ENCODE measurements around the gene TMEM147. TPM values are rescaled to one million over a fixed set of nuclear protein-coding genes. Genes with fewer than 3 reads are reported as not detected.

TMEM147 gene
- total RNA-seq, 1 donor from 2014 or later = 52.1 TPM

DNA sequence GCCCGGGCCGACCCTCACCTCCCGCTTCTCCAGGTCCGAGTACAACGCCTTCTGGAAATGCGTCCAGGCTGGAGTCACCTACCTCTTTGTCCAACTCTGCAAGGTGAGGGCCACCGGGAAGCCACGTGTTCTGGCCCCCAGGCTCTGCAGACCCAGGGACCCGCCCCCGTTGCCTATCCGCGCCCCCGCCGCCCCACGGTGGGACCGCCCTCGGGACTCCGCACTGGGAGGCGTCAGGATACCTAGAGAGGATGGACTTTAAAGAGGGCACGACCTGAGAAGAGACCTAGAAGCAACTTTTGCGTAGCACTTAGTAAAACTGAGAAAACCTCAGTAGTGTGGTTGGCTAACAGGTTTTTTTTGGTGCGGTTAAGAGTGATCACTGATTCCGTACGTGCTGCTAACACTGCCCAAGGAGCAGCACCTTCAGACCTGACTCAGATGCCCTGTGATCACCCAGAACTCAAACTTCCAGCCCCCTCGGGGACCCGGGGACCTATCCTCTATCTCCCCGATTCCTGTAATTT lies 492 bp downstream of the TMEM147 start:
- peak in 1 of 2 donors; percentile 50 for DNase-seq (ENCODE audit: low read depth in 2 of 2)

DNA sequence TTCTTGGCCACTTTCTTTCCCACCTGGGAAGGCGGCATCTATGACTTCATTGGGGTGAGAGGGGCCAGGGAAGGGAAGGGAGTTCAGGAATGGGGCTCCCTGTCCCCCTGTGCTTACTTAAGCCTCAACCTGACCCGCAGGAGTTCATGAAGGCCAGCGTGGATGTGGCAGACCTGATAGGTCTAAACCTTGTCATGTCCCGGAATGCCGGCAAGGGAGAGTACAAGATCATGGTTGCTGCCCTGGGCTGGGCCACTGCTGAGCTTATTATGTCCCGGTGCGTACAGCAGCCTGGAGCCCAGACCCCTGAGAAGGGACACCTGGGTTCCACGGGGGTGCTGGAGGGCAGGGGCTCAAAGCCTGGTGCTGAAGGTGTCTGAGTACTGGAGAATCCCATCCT lies 1.1 kb downstream of the TMEM147 start:
- no peak for DNase-seq (ENCODE audit: low read depth in 2 of 2)

DNA sequence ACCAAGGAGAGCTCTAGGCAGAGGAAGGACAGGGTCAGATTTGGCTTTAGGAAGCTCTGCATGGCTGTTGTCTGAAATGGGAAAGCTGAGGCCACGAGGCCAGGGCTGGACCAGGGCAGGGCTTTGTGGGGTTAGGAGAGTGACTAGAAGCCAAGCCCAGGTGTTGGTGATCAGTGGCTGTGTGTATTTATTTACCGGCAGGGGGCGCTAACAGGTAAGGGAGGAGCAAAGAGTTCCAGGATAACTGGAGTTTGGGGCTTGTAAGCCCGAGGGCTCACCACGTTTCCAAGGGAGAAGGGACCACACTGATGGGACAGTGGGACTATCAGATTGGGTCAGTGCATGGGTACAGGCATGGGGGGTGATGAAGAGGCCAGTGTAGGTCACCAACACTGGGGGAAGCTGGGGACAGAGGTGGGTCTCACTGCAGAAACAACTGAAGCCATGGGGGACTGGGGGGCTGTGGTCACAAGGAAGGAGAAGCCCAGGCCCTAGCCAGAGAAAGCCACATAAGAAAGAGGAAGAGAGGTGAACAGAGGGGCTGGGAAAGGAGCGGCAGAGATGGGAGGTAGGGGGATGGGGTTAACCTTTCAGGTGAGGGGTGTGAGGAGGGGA lies 3.9 kb downstream of the TMEM147 start:
- DNase-seq (ENCODE audit: low read depth in 2 of 2) = peak; percentile 36 to 76

DNA sequence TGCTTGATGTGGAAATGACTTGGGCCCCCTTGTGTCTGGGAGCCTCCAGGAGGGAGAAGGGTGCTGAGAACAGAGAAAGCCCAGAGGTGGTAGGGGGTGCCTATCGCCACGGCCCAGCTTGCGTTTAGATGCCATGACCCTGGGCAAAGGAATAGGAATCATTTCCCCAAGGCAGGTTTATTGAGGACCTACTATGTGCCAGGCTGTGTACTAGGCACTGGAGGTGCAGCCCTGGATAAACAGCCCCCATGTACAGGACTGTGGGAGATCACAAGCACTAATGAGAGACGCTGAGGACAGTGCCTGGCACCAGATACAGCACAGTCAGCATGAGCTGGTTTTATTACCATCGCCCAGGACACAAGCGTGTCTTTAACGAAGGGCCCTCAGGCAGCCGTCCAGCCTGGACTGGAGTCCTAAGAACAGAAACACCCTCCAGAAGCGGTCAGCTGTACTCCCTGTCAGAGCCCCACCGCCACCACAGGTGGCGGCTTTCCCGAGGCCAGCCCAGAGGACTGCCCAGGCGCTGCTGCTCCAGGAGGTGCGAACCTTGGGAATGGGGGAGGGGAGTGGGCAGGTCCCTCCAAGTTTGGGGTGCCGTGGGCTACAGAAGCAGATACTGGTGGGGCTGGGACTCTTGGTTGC lies 4.6 kb downstream of the TMEM147 start:
- DNase-seq (ENCODE audit: low read depth in 2 of 2) = no peak

DNA sequence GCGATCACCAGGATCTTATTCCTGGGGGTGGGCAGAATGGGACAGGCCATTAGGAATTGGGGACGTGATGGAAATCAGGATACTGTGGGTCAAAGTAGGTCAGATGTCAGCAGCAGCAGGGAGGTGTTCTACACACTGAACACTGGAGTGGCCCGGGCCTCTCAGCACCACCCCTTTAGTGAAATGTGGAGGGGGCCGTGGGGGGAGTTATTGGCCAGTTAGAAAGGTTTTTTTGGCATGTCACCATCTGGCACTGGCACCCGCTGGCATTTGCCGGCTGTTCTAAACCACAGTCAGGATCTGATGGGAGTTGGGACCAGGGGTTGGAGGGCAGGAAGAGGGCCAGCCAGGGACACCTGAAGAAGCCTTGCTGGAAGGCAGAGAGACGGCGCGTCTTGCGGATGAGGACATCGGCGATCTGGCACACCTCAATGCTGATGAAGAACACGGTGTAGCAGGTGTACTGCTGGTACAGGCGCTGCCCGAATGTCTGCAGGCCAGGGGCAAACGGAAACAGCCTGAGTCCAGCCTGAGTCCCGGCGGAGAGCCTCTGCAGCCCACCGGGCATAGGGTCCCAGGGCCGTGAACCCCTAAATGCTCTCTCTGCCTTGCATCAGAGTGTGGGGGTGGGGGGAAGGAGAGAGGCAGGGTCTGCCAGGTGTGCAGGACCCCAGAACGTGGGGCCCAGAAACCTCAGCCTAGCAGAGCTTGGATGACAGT lies 5.8 kb downstream of the TMEM147 start:
- DNase-seq (ENCODE audit: low read depth in 2 of 2) = no peak

DNA sequence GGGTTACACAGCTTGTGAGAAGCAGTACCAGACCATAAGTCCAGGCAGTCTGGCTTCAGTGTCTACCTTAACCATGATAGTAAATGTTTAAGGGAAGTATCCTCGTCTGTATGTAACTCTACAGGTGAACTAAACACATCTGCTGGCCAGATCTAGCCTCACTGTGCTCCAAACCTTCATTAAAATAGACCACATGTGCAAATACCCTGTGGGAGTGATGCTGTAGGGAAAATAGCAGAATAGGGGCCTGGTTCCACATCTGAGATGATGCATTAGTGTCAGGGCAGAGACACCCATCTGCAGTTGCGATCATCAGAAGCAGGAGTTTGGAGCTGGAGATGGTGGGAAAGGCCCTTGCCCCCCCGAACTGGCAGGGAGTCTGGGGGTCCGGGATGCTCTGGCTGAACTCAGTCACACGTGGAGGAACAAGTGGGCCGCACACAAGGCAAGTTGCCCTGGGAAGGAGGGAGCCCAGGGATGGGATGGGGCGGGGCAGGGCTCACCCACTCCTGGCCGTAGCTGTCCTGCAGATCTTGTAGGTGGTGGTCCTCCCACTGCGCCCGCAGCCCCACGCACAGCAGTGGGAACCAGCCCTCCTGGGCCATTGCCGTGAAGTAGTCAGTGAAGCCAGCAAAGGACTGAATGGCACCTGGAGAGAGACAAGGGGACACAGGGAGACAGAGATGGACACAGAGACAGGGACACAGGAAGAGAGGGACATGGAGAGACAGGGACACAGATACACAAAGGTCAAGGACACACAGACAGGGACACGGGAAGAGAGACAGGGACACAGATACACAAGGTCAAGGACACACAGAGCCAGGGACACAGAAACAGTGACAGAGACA lies 7.3 kb downstream of the TMEM147 start:
- no peak for DNase-seq (ENCODE audit: low read depth in 2 of 2)

DNA sequence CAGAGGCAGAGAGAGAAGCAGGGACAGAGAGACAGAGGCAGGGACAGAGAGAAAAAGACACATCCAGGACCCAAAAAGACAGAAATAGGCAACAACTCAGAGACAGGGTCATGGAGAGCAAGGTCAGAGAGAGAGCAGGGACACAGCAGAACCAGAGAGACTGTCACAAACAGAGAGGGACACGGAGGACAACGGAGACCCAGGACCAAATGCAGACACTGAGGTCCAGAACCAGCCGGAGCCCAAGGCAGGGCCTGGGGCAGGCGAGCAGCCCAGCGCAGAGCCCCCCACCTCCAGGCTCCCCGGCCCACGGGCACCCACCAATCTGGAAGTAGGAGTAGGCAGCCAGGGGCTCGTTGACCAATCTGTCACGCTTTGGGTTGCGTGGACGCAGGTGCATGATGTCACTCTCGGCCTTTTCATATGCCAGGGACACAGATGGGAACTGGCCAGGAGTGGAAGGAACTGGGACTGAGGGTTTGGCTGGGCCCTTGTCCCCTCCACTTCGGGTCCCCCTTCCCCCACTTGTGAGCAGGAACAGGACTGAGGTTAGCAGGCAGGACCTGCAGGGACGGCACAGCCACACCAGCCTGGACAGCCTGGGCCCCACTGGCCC lies 8.1 kb downstream of the TMEM147 start:
- DNase-seq (ENCODE audit: low read depth in 2 of 2) = no peak

DNA sequence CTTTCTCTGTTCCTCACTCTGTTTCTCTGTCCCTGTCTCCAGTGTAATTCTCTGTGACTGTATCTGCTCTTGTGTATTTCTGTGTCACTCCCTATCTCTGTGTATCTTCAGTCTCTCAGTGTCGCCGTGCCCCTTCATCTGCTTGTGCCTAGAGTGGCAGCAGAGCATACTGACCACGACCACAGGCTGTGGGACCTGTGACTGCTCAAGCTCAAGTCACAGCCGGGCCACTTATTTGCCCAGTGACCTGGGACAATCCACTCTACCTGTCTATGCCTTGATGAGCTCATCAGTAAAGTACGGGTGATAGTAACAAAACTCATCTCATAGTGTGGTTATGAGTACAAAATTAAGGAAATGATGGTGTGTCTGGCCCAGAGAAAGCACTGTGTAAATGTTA lies 8.7 kb downstream of the TMEM147 start:
- no peak for DNase-seq (ENCODE audit: low read depth in 2 of 2)

DNA sequence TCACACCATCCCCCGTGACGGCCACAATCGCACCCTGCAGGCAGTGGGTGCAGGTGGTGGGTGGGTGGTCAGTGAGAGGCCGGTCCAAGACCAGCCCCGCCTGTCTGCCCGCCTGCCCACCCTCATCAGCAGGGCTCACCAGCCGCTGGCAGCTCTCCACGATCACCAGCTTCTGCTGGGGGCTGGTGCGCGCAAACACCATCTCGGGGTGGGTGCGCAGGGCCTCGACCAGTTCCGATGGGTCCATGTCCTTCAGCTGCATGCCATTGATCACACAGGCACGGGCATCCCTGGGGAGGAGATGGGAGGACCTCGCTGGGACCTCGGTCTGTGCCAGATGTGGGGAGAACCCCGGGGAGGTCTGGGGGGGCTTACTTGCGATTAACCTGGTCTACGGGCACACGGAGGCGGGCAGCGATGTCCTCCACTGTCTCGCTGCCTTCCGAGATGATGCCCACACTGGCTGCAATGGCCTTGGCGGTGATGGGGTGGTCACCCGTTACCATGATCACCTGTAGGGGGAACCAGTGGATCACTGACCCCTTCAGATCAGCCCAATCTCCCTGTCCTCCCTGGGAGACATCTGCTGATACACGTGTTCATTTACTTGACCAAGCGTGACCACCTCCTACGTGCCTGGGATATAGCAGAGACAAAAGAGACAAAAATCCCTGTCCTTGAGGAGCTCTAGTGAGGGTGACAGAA lies 10.0 kb downstream of the TMEM147 start:
- DNase-seq (ENCODE audit: low read depth in 2 of 2) = peak in 1 of 2 donors; percentile 40

DNA sequence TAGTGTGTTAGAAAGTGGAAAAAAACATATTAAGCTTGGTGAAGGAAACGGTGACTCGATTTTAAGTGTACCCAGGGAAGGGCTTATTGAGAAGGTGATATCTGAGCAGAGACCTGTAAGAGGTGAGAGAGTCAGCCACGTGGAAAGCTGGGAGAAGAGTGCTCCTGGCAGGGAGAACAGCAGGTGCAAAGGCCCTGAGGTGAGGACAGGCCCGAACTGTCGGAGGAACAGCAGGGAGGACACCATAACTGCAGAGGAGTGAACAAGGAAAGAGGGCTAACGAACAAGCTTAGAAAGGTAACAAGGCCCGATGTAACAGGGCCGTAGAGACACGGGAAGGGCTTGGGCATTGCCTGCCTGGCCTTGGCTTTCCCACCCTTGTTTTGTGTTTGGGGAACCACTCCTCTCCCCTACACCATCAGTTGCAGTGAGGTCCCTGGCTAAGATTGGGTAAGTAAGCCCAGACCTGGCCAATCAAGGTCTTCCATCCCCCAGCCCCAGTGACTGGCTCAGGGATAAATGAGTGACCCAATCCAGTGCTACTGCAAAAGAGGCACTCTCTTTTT lies 10.7 kb downstream of the TMEM147 start:
- no peak for DNase-seq (ENCODE audit: low read depth in 2 of 2)

DNA sequence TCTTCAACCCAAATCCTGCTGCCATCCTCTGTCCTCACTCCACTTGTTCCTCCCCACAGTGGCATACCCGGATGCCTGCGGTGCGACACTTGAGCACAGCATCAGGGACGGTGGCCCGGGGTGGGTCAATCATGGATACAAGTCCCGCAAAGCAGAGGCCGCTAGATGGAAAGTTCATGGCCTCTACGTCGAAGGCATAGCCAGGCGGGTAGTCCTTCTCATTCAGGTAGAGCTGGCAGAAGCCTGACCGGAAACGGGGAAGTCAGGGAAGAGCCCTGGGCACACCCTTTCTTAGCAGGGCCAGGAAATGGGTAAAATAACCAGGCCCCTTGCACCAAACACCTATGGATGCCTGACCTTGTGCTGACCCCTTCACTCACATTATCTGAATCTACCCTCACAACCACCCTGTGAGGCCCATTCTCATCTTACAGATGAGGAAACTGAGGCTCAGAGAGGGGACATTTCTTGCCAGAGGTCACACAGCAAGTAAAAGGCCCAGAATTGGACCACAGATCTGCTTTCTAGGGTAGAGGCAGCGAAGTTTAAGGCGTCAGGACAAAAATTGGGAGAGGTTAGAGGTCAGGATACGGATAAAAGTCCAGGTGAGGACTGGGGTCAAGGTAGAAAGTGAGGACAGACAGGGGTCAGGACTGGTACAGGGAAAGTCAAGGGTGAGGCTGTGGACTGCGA lies 11.6 kb downstream of the TMEM147 start:
- no peak for DNase-seq (ENCODE audit: low read depth in 2 of 2)

DNA sequence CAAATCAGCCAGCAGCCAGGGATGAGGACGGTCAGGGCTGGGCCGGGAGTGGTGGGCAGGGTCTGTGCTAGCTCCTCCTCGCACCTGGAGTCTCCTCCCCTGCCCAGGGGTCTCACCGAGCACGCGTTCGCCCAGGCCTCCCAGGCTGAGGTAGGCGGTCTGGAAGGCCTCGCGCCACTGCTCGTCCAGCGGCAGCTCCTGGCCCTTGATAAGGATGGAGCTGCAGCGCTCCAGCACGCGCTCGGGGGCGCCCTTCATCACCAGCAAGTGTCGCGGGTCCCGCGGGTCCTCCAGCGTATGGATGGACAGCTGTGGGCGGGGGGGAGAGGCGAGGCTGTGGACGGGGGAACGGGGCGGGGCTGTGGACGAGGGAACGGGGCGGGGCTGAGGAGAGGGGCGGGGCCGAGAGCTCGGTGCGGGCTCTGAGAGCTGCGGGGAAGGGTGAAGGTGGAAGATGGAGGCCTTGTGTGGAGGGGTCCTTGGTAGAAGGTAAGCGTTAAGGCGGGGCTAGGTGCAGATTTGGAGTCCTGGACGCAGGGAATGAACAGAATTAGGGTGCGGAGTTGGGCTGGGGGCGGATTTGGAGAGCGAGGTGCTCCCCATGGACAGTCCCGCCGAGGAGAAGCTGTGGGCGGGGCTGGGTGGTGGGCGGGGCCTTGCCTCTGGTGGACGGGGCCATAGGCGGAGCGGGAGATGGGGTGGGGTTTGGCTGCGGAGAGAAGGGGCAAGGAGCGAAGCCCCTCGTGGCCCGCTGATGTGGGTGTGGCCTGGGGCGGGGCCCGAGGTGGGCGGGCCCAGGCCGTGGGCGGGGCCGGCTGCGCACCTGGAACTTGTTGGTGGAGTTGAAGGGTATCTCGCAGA lies 12.3 kb downstream of the TMEM147 start:
- peak in 1 of 2 donors; percentile 68 for DNase-seq (ENCODE audit: low read depth in 2 of 2)

DNA sequence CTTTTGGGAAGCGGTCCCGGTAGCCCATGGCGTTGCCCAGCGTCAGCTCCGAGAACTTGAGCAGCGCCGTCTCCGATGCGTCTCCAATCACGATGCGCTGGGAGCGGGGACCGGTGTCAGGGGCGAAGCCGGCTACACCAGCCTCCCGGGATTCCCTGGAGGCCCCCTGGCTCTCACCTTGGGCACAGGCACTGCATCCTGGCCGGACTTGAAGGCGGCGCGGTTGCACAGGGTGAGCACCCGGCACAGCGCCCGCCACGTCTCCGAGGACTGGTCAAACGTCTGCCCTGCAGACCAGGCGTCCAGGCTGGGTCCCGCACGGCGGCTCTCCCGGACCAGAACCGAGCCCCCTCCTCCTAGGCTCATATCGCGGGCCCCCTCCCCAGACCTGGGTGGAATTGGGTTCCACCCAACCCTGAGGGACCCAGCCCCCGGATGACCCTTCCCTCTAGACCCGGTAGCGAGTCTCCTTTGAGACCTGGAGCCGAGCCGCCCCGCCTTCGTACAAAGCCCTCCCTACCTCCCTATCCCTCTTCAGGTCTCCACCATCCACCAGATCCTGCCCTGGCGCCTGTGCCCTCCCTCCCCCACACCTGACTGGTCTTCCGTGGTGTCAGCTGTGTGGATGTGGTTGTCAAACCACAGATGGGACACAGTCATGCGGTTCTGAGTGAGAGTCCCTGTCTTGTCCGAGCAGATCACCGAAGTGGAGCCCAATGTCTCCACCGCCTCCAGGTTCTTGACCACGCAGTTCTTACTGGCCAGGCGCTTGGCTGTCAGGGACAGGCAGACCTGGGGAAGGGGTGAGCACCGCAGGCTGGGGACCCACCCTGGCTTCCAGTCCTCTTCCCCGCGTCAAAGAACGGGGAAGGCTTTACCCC lies 13.2 kb downstream of the TMEM147 start:
- DNase-seq (ENCODE audit: low read depth in 2 of 2) = no peak

DNA sequence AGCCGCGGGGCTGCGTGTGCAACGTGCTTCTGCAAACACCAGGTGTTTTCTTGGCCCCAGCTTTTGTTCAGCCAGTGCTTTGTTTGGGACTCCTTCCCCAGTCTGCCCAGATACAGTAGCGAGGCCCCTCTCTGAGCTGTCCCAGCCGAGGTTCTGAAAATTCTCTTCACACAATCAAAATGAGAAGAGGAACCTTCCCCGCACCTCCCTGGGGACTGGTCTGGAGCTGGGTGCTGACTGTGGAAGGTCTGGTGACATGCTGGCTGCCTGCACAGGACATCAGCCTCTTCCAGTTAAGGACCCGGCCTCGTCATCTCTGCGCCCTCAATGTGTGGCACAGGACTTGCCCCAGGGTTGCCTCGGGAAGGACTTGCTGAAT lies 13.8 kb downstream of the TMEM147 start:
- DNase-seq (ENCODE audit: low read depth in 2 of 2) = no peak

DNA sequence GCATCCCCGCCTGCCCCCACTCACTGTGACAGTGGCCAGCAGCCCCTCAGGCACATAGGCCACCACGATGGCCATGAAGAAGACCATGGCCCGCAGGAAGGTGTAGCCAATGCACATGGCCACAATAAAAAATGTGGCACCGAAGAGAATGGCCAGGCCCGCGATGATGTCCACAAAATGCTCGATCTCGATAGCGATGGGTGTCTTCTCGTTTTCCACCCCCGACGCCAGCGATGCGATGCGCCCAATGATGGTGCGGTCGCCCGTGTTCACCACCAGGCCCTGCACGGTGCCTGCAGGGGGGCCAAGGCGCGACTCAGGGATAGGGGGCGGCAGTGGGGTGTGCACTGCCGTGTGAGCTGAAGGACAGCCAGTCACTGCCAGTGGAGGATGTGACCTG lies 14.4 kb downstream of the TMEM147 start:
- no peak for DNase-seq (ENCODE audit: low read depth in 2 of 2)

DNA sequence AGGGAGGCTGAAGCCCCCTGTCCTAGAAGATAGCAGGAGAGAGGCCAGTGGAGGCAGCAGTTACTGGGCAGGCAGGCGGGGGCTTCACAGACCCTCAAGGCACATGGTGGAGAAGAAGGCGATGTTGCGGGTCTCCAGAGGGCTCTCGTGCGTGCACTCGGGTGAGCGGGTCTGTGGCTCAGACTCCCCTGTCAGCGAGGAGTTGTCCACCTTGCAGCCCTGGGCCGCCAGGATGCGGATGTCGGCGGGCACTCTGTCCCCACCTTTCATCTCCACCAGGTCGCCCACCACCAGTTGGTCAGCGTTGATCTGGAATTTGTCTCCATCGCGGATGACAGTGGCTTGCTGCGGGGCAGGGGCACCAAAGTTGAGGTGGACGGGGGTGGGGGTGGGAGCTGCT lies 14.8 kb downstream of the TMEM147 start:
- DNase-seq (ENCODE audit: low read depth in 2 of 2) = no peak

DNA sequence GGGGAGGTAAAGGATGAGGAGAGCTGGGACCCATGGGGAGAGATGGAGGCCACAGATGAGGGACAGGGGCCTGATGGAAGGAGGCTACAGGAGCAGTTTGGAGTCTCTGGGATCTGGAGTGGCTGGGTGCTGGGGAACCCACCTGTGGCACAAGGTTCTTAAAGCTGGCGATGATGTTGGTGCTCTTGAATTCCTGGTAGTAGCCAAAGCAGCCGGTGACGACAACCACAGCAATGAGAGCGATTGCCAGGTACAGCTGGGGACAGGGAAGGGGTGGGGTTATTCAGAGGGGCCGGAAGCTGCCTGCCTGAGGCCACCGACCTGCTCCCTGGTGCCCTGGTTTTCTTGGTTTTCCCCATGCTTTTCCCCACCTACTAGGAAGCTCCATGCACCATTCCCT lies 15.3 kb downstream of the TMEM147 start:
- no peak for DNase-seq (ENCODE audit: low read depth in 2 of 2)

DNA sequence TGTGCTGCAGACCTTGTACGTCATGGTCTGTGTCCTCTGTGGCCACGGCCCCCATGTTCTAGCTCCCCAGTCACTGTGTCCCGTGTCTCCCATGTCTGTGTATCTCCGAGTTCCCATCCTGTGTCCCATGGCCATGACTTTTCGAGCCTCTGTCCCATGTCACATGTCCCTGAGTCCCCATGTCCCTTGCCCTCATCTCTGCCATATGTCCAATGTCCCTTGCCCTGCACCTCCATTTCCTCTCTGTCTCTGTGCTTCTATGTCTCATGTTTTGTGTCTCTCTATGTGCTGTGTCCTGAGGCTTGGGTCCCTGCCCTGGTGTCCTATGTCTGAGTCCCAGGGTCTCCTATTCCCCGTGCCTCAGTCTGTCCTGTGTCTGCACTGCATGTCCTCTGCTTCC lies 16.0 kb downstream of the TMEM147 start:
- DNase-seq (ENCODE audit: low read depth in 2 of 2) = no peak
